D341Med (cell line): ENCODE measurements around the gene PLAC9.
"Not testable (repeated sequence)": the region's sequence is repeated elsewhere in the genome, so short reads cannot be mapped to it uniquely, and the experiment has no call there.

Experiments
- DNase-seq: peaks from one replicate; pipeline ENCODE4 v3.0.0; 2012; ENCODE audit warnings: low spot score

The PLAC9 gene

DNA sequence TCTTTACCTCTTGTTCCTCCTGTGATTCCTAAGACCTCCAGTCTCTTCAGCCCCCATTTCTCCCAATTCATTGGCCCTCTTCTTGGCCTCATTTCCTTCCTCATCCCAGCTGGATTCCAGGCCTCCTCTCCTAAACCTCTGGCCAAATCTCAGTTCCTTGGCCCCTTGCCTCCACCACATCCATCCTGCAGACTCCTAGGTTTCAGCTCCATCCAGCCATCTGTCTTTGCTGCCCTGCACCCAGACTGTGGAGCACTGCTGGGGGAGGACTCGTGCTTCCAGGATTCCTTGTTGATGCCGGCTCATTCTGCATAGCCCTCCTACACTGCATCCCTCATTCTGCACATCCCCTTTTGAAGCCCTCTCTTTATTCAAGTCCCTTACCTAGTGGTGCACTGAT lies 6.7 kb downstream of the PLAC9 start:
- no peak for DNase-seq

DNA sequence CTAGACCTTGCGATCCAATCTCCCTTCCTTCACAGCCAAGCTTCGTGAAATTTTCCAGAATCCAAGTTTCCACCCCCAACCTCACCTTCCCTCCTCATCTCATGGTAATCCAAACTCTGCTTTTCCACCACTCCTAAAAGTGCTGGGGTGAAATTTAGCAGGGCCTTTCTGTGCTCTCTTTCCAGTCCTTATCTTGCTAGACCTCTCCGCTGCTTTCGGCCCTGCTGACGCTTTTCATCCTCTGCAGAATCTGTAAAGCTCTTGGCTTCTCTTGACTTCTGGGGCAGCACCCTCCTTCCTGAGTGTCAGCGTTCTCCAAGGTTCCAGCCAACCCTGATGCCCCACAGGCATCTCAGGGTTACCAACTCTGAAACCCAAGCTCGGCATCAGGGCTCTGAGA lies 7.7 kb downstream of the PLAC9 start:
- DNase-seq: no peak

DNA sequence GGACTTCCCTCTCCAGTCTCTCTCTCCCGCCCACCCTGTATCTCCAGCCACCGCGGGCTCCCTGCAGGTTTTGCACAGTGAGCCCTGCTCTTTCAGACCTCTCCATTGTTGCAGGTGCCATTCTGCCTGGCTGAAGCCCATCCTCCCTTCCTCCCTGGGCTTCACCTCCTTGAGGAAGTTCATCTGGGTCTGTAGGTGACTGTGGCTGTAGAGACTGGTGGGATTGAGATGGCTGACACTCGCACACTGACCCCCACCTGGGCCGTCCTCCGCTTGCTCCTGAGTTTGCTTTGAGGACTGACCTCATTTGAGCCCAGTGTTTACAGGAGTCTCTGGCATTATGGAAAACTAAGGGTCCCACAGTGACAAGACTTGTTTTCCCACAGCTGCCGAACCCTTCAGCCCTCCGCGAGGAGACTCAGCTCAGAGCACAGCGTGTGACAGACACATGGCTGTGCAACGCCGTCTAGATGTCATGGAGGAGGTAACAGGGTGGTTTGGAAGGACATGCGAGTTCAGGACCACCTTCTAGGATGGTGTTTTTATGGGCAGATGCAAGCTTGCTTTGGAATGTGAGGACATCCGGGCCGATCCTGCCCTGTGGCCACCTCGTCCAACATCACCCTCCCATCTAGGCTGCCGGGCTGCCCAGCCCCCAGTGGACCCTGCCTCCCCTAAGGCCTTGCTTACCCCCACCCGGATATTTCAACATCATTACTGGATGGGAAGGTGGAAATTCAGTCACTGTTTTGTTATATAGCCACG lies 9.3 kb downstream of the PLAC9 start:
- DNase-seq: no peak

DNA sequence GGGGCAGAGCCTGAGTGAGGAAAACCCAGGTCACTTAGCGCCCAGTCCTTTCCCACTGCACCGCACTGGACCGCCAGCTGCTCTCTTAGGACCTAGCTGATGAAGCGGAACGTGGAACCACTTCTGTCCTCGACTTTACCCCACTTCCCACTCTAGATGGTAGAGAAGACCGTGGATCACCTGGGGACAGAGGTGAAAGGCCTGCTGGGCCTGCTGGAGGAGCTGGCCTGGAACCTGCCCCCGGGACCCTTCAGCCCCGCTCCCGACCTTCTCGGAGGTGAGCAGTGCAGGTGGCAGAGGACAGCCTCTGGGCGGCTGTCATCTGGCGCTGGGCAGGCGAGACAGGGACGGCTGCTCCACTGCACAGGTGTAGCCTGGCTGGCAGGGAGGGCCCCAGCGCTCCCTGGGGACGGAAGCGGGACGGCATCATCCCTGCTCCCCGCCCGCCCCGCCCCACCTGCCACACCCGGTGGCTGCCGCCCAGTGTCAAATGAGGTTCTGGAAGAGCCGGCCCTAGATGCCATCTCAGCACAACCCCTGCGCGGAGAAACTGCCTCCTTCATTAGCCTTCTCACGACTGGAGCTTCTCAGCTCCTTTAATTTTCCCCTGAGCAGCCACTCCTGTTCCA lies 11.7 kb downstream of the PLAC9 start:
- DNase-seq: no peak

DNA sequence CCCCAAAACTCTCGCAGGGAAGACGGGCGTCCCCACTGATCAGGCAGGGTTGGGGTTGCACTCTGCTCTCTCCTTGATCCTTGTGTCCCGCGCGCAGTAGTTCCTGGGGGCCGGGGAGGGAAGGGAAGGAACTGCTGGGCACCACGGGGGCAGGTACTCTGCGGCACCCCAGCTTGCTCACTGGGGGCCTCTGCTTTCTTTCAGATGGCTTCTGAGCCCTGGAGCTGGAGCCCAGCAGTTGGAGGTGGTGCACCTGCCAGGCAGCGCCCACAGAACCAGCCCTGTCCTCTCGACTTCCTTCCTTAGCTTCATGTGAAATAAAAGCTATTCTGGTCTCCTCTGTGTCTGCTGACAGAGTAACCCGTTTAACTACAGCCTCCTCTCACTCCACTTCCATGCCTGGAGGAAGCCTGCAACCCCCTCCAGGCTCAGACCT lies 12.2 kb downstream of the PLAC9 start:
- no peak for DNase-seq

DNA sequence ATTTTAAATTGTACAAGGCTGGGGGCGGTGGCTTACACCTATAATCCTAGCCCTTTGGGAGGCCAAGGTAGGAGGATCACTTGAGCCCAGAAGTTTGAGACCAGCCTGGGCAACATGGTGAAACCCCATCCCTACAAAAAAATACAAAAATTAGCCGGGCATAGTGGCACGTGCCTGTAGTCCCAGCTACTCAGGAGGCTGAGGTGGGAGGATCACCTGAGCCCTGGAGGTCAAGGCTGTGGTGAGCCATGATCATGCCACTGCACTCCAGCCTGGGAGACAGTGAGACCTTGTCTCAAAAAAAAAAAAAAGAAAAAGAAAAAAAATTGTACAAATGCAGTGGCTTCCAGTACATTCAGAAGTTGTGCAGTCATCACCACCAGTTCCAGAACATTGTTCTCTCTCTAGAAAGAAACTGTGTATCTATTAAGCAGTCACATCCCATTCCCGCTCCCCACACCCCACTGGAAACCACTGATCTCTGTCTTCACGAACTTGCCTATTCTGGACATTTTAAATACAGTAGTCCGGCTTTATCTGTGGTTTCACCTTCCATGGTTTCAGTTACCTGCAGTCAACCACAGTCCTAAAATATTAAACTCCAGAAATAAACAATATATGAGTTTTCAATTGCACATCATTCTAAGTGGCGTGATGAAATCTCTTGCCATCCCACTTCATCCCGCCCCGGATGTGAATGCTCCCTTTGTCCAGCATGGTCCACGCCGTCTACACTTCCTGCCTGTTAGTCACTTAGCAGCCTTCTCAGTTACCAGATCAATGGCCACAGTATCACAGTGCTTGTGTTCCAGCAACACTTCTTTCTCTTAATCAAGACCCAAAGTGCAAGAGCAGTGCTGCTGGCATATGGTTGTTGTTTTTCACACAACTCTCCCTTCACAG lies 13.1 kb downstream of the PLAC9 start:
- not testable (repeated sequence) for DNase-seq

DNA sequence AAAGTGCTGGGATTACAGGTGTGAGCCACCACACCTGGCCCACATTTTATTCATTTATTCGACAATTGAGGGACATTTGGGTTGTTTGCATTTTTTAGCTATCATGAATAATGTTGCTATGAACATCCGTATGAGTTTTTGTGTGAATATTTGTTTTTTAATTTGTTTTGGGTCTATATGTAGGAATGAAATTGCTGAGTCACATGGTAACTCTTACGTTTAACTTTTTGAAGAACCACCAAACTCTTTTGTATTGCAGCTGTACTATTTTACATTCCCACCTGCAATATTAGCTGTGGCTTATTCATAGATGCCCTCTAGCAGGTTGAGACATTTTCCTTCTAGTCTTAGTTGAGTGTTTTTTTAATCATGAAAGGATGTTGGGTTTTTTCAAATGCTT lies 14.4 kb downstream of the PLAC9 start:
- DNase-seq: no peak

DNA sequence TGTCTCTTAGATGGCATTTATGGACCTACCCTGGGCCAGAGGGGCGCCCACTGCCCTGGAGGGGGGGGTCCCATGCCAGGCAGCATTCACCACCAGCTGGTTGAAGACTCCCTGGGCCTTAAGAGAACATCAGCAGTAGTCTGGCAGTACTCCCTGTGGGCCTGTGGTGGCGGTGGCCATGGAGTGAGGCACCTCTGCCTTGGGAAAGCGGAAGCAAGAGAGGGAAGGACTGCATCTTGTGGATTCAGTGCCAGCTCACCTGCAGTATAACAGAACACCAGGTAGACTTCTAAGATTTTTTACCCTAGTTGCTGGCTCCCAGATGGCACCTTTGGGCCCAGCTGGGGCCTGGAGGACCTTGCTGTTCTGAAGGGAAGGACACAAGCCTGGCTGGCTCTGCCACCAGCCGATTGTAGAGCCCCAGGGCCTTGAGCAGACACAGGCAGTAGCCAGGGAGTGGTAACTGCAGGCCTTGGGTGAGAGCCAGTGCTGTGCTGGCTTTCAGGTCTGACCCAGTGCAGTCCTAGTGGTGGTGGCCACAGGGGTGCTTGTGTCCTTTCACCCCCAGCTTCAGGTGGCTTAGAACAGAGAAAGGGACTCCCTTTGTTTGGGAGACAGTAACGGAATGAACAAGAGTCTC lies 15.8 kb downstream of the PLAC9 start:
- no peak for DNase-seq

DNA sequence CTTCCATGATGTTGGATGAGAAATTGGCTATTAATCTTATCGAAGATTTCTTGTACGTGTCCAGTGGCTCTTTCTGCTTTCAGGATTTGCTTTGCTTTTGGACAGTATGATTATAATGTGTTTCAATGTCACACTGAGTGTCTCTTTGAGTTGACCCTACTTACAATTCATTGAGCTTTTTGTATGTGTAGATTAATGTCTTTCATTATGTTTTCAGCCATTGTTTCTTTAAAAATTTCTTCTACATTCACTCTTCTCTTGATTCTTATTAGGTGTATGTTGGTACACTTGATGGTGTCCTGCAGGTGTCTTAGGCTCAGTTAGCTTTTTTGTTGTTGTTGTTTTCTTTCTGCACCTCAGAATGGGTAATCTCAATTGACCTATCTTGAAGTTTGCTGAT lies 16.6 kb downstream of the PLAC9 start:
- DNase-seq: no peak

DNA sequence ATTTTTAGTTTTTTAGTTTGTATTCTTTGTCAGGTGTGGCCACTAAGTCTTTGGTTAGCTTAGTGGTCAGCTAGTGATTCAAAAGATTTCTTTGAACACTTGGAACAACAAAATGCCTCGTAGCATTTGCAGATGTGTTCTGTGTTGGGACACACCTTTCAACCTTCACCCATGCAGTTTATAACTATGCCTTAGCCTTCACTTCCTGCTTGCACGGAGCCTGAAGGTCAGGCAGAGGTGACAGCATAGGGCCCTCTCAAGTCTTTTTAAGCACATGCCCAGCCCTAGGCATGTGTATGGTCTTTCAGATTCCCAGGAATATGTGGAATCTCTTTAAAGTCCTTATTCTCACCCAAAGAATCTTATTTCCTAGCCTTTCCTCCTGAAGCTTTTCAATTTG lies 17.6 kb downstream of the PLAC9 start:
- DNase-seq: no peak

DNA sequence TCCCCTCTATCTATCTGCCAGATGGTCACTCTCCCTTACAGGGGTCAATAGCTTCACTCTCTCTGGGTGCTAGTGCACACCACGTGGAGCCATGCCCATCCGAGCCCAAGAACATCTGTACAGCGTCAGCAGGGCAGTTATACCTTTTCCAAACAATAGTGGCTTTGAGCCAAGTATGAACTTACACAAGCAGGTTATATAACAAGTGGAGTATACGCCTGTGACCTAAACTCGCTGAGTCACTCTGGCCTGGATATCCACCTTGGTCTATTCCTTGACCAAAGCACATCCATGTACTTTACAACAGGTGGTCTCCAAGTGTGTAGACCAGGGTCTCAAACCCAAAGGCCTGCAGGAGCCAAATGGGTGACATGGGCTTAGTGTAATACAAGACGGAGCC lies 20.3 kb downstream of the PLAC9 start:
- DNase-seq: no peak

DNA sequence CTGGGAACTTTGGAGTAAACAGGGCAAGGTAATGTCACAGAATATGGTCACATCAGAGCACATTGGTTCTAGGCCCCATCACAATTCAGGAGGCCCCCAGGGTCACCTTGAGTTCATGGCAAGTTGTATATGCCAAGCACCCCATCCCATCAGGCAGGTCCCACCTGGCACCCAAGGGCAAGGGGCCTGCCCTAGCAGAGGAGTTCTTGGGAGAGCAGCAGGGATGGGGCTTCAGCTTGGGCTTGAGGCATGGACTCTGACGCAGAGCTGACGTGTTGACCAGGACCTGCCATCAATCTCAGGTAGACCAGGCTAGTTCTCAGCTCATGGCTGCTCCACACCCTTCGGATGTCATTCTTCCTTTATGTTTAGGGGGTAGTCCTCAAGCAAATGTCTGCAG lies 20.9 kb downstream of the PLAC9 start:
- DNase-seq: no peak

DNA sequence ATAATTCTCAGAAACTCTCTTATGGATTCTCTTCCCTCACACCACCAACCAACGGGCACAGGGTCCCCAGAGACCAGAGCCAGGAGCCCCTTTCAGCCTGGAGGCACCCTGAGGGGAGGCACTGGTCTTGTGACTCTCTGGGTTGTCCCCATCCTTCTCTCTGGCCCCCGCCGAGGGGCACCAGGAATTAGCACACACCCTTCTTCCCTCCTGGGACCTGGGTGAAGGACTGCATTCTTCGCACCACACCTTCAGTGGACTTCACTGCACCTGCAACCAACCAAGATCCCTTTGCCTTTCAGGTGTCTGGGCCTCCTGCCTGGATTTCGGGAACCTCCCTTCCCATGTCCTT lies 22.1 kb downstream of the PLAC9 start:
- no peak for DNase-seq

DNA sequence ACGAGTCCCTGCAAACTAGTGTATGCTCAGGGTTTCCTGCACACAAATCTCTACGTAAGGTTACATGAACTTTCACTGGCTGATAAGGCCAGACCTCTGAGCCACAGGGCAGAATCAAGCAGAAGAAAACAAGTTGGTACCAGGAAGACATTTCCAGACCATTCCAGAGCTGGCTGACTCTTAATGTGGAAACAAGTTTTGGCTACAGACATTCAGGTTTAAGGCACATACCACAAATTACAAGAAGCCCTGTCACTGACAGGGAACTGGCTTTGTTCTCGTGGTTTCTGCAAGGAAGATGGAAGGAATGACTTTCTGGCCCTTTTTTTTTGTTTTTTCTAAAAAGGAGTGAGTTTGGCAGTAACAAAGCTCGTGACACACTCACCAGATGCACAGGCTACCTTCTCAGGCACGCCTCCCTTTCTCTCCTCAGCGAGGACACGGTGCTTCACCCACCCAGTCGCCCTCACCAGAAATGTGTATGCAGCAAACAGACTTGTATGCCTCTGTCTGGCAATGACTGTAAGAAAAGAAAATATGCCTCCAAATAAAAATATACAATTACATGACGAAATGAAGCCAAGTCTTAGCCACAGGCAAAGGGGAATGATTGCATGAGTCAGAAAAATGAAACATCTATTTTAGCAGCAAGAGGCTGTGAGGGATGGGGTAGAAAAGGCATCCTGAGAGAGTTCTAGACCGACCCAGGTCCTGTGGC lies 22.6 kb downstream of the PLAC9 start:
- no peak for DNase-seq

DNA sequence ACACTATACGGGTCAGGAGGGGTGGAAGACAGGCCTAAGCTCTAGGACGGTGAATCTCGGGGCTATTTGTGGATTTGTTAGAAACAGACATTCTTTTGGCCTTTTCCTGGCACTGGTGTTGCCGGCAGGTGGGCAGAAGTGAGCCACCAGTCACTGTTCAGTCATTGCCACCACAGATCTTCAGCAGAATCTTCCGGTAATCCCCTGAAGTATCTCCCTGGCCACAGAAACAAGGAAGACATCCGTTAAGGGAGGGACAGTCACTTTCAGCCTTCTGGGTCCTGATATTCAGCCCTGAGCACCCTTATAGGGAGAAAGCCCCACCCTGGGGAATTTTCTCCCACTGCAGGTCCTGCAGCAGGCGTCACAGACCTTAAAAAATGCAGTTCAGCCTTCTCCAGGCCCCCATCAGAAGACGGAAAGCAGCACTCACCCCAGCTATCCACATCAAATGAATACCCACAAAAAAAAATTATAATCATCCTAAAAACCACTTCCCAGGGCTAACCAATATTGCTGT lies 23.2 kb downstream of the PLAC9 start:
- no peak for DNase-seq

DNA sequence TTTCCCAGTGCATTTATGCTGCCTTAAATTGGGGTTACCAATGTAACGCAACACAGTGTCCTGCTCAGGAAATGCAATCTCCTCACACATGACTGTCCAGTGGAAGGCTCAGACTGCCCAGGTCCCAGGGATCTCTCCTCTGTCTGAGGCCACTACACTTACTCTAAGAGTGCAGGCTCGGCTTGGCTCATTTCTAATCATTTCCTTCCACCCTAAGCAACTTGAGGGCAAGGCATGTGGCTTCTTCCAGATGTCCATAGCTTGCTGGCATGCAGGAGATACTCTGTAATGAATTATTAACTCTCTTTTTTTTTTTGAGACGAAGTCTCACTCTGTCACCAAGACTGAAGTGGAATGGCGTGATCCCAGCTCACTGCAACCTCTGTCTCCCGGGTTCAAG lies 23.7 kb downstream of the PLAC9 start:
- DNase-seq: no peak

DNA sequence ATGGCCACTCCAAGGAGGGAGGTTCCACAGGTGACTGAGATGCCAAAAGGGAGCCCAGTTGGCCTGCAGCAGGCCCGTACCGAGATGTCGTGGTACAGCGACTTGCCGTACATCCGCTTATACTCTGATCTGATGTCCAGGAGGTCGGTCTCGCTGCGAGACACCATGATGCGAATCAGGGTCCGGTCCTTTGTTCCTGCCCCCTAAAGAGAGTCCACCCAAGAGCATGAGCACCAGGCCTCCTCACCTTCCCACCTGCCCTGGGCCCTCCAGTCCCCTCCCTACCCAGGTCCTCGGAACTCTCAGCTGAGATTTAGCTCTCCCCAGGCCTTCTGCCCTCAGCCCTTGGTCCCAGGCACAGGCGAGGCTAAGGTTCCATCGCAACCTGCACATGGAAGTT lies 25.0 kb downstream of the PLAC9 start:
- DNase-seq: no peak

DNA sequence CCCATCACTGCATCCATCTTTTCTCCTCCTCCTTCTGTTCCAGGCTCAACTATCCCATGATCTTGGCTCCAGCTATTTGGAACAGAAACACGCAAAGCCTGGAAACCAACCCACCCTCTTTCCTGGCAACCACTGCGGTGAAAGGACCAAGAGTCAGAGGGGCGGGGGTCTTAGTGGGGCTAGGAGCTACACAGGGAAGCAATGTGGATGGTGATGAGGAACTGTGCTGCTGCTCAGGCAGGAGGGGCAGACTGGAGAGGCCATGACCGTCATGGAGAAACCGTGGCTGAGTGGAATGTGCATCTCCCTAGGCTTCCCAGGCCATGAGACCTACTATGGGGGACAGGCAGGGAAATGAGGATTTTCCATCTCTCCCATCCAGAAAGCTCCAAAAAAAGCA lies 25.6 kb downstream of the PLAC9 start:
- DNase-seq: no peak

DNA sequence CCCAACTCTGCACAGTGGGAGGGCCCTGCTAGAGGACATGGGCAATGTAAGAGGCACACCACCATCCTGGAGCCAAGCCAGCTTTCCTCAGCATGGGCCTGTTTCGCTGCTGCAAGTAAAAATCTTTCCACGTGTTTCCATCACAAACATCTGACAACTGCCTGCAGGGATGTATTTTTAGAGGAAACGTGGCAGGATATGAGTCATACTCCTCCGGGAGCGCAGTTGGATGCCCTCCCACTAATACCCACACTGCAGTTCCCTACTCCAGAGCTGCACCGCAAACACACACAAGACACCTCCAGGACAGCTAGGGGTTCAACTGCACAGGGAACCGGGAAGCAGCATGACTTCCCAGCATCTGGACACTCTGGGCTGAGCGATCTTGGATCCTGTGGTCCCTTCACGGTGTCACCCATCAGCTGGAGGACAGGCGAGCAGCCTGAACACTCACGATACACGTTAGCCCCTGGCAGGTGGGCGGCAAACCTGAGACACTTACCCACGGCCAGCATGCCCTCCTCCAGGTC lies 26.1 kb downstream of the PLAC9 start:
- DNase-seq: no peak

DNA sequence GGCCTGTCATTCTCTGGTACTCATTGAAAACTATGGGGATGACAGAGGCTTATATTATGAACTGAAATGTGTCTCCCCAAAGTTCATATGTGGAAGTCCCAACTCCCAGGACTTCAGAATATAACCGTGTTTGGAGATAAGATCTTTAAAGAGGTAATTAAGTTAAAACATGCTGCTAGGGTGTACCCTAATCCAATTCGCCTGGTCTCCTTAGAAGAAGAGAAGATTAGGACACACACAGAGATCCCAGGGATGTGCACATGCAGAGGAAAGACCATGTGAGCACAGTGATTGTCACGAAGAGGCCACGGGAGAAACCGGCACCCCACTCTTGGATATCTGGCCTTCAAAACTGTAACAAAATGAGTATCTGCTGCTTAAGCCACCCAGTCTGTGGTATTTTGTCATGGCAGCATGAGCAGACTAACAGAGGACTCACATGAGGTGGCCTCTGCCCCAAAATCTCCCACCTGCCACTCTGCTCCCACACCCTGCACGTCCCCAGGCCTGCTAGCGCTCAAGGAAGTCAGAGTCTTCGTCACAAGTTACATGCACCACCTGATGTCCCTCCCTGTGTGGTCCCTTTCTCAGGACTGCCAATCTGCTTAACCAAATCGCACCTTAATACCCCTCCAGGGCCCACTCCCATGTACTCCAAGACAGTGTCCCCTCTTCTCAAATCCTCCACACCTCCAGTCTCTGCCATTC lies 26.8 kb downstream of the PLAC9 start:
- no peak for DNase-seq
